Esophagus (tissue), 2 donors: ENCODE data around the gene GRAMD2B. TPM values are rescaled to one million over a fixed set of nuclear protein-coding genes. Genes with fewer than 3 reads are reported as not detected.

Experiments
- H3K27ac ChIP-seq, 2 donors: one replicate each; pipeline ENCODE4 v1.5.1; 2013; ENCODE audit warnings: low read depth in 2 of 2, mild to moderate bottlenecking in 2 of 2, inconsistent platforms in 1 of 2, low read length in 1 of 2, moderate library complexity in 1 of 2
- H3K27me3 ChIP-seq, 2 donors: one replicate each; pipeline ENCODE4 v1.6.1; 2013; ENCODE audit warnings: low read length in 2 of 2, control low read depth in 1 of 2, mild to moderate bottlenecking in 1 of 2; ENCODE audit not compliant: insufficient read depth in 2 of 2, control insufficient read depth in 1 of 2
- H3K36me3 ChIP-seq, 2 donors: one replicate each; pipeline ENCODE4 v1.6.1; 2013; ENCODE audit warnings: low read length in 1 of 2; ENCODE audit not compliant: control insufficient read depth in 2 of 2, insufficient read depth in 2 of 2
- H3K4me1 ChIP-seq, 2 donors: one replicate each; pipeline ENCODE4 v1.6.1; 2013; ENCODE audit warnings: low read length in 1 of 2; ENCODE audit not compliant: control insufficient read depth in 2 of 2, insufficient read depth in 2 of 2
- H3K4me3 ChIP-seq, 2 donors: one replicate each; pipeline ENCODE4 v1.5.1; 2013; ENCODE audit warnings: low read length in 2 of 2, mild to moderate bottlenecking in 2 of 2, low read depth in 1 of 2, moderate library complexity in 1 of 2
- H3K9me3 ChIP-seq, 2 donors: one replicate each; pipeline ENCODE4 v1.6.1; 2013; ENCODE audit warnings: mild to moderate bottlenecking in 2 of 2, low read depth in 1 of 2, low read length in 1 of 2, moderate library complexity in 1 of 2; ENCODE audit not compliant: control insufficient read depth in 2 of 2, insufficient read depth in 1 of 2
- WGBS, 2 donors: extraction: QIAGEN DNeasy Blood & Tissue Kit; methylation state at CpG; one replicate each; pipeline ENCODE4 v1.1.7; 2013; 5-methylcytosine and 5-hydroxymethylcytosine counted together
- polyA plus RNA-seq, 2 donors: library from polyadenylated mRNA; stranded (reverse); fragments of 200-250 nt; gene quantifications; one replicate each; pipeline ENCODE4 v1.2.3, GENCODE V29; 2013
- donor health status: healthy with polysubstance abuse.
- donor health status: Bipolar disorder and iron deficiency.

GRAMD2B gene
- polyA plus RNA-seq, 2 donors = 6.0 to 10.9 TPM

- H3K27ac ChIP-seq = no peak overlapping the region
- H3K9me3 ChIP-seq = no peaks in the 10 kb centered on the region
- H3K27me3 ChIP-seq = no peaks in the 10 kb centered on the region
- no peaks in the 10 kb centered on the region for H3K4me1 ChIP-seq
- H3K36me3 ChIP-seq = no peaks in the 10 kb centered on the region
- WGBS, 2 donors = 91 to 92% methylated on average over 2 of the region's 2 CpGs
- no peak overlapping the region for H3K4me3 ChIP-seq
These were observed 20.2 kb downstream of the GRAMD2B start for GRCh38 chr5:126443374-126443851.

DNA sequence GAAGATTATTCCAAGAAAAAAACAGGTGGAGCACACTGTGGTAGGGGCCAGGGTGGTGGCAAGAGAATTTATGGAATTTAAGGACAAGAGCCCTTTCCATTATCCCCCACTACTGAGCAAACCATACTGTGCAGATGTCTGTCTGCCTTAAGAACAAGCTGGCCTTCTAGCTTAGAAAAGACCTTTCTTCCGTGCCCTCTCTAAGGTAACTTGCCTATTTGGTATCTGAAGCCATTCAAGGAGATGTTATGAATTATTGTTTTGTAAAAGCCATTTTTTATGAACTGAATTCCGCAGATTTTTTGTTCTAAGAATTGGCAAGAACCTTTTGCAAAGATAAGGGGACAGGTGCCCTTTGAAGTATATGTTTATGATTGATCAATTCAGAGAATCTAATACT is 20.9 kb downstream of the GRAMD2B start:
- Histone ChIP-seq H3K4me3 (no peak overlapping the region), H3K9me3 (no peaks in the 10 kb centered on the region), H3K4me1 (no peaks in the 10 kb centered on the region), H3K27me3 (no peaks in the 10 kb centered on the region), H3K36me3 (no peaks in the 10 kb centered on the region), H3K27ac (no peak overlapping the region)
- 89 to 97% methylated on average over 2 of the region's 2 CpGs for WGBS, 2 donors

- H3K27me3 ChIP-seq = no peaks in the 10 kb centered on the region
- no peaks in the 10 kb centered on the region for H3K9me3 ChIP-seq
- no peak overlapping the region for H3K4me3 ChIP-seq
- H3K36me3 ChIP-seq = no peaks in the 10 kb centered on the region
- WGBS, 2 donors = 75 to 85% methylated on average over 3 of the region's 3 CpGs
- H3K4me1 ChIP-seq = no peaks in the 10 kb centered on the region
- no peak overlapping the region for H3K27ac ChIP-seq
These were observed 22.4 kb downstream of the GRAMD2B start for GRCh38 chr5:126445502-126446174.

DNA sequence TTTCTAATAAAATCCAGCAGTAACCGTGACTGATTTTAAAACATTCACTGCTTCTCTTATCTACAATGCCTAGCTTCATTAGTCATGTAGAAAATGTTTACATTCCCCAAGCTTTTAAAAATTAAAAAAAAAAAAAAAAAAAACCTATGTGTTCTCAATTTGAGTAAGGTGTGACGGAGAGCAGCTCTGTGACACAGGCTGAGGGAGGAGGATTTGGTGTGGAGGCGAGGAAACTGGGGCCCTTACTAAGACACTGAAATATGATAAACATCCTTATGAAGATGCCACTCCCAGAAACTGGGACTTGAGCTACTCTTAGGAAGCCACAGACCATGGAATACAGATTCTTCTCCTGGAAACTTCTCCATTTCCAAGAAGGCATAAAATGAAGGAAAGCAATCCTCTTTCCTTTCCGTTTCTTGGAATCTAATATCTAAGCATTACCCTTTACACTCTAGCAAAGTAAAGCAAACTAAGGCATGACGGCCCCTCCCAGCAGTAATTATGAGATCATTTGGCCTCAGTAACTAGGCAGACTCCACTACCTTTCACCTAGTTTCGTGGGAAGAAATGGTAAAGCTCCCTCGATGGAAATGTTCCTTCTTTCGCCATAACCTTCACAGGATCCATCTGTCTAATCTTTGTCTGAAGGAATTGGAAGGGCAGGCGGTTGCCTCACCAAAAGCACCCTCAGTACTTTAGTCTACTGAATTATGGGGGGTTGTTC is 23.5 kb downstream of the GRAMD2B start:
- no peaks in the 10 kb centered on the region for H3K4me1 ChIP-seq
- H3K36me3 ChIP-seq = no peaks in the 10 kb centered on the region
- 56 to 66% methylated on average over 9 of the region's 9 CpGs for WGBS, 2 donors
- H3K4me3 ChIP-seq = no peak overlapping the region
- peak overlapping the region; percentile 5 to 62 for H3K27ac ChIP-seq
- H3K27me3 ChIP-seq = no peaks in the 10 kb centered on the region
- no peaks in the 10 kb centered on the region for H3K9me3 ChIP-seq

DNA sequence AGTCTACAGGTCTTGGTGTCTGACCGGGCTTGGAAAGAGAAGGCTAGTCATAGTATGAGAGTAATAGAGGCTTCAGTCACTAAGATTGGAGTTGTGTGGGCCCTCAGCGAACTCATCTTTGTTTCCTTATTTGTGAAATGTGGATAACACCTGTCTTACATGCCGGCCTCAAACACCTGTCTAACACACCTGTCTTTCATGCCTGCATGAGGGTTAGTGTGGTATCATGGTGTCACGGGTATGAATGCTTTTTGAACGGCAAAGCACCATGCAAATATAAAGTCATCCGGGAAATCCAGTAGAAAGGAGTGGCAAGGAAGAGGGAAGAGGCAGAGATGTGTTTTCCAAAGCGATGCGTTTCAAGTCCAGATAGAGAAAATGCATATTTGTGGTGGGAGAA is 25.5 kb downstream of the GRAMD2B start:
- no peaks in the 10 kb centered on the region for H3K9me3 ChIP-seq
- no peak overlapping the region for H3K4me3 ChIP-seq
- no peaks in the 10 kb centered on the region for H3K36me3 ChIP-seq
- 83 to 86% methylated on average over 8 of the region's 8 CpGs for WGBS, 2 donors
- H3K4me1 ChIP-seq = no peaks in the 10 kb centered on the region
- H3K27ac ChIP-seq = no peak overlapping the region
- no peaks in the 10 kb centered on the region for H3K27me3 ChIP-seq

GRCh38 chr5:126449751-126450271 is 26.6 kb downstream of the GRAMD2B start:
- WGBS, 2 donors = 27 to 38% methylated on average over 8 of the region's 8 CpGs
- Histone ChIP-seq H3K27me3 (no peaks in the 10 kb centered on the region), H3K27ac (peak overlapping the region; percentile 57 to 84), H3K36me3 (no peaks in the 10 kb centered on the region), H3K4me3 (no peak overlapping the region), H3K4me1 (no peaks in the 10 kb centered on the region), H3K9me3 (no peaks in the 10 kb centered on the region)

- Histone ChIP-seq H3K27me3 (no peaks in the 10 kb centered on the region), H3K36me3 (no peaks in the 10 kb centered on the region), H3K9me3 (no peaks in the 10 kb centered on the region), H3K4me3 (no peak overlapping the region), H3K27ac (no peak overlapping the region), H3K4me1 (no peaks in the 10 kb centered on the region)
- WGBS, 2 donors = 74 to 80% methylated on average over 5 of the region's 5 CpGs
These were observed 27.1 kb downstream of the GRAMD2B start for GRCh38 chr5:126450346-126450745.

GRCh38 chr5:126450907-126451306 is 27.7 kb downstream of the GRAMD2B start:
- WGBS, 2 donors = 77% methylated on average over 5 of the region's 5 CpGs
- H3K27ac ChIP-seq = no peak overlapping the region

DNA sequence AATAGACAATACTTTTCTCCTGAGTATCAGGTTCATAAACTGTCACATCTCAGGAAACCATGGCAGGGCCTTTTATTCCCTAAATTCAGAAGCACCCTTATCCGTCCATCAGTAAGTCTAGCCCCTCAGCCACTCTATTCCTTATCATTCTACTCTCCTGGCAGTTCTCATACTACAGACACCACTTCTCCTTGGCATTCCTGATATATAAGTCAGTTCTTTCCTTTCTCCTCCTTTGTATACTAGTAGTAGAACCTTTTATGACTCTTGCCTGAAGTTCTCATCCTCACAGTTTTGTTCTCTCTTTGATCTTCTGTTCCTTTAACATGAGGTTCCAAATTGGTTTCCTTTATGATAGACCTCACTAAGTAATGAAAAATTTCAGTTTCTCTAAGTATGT is 29.3 kb downstream of the GRAMD2B start:
- H3K4me3 ChIP-seq = no peak overlapping the region
- H3K36me3 ChIP-seq = peaks cover 0 to 4% of the 10 kb centered on the region in 2 donors
- no peaks in the 10 kb centered on the region for H3K9me3 ChIP-seq
- H3K27ac ChIP-seq = no peak overlapping the region
- no peaks in the 10 kb centered on the region for H3K27me3 ChIP-seq
- H3K4me1 ChIP-seq = no peaks in the 10 kb centered on the region
- WGBS, 2 donors = 92 to 95% methylated on average over 1 of the region's 1 CpG

More at GRCh38 chr5:126450907-126451306, 27.7 kb downstream of the GRAMD2B start:
- H3K4me3 ChIP-seq = no peak overlapping the region
- H3K4me1 ChIP-seq = no peaks in the 10 kb centered on the region
- H3K9me3 ChIP-seq = no peaks in the 10 kb centered on the region
- H3K36me3 ChIP-seq = no peaks in the 10 kb centered on the region
- no peaks in the 10 kb centered on the region for H3K27me3 ChIP-seq
